GM18526 (cell line): ENCODE results near the gene SEZ6L.

Experiments used
- POLR2A ChIP-seq: IDR thresholded peaks from 3 replicates; pipeline ENCODE4 v1.6.1; 2011; ENCODE audit not compliant: insufficient read length; ENCODE audit errors: extremely low read depth

SEZ6L gene

GRCh38 chr22:26394777-26395176 is 225.5 kb downstream of the SEZ6L start:
- TF ChIP-seq POLR2A, result no peak

GRCh38 chr22:26395926-26396325 is 226.7 kb downstream of the SEZ6L start:
- no peak for TF ChIP-seq POLR2A

DNA sequence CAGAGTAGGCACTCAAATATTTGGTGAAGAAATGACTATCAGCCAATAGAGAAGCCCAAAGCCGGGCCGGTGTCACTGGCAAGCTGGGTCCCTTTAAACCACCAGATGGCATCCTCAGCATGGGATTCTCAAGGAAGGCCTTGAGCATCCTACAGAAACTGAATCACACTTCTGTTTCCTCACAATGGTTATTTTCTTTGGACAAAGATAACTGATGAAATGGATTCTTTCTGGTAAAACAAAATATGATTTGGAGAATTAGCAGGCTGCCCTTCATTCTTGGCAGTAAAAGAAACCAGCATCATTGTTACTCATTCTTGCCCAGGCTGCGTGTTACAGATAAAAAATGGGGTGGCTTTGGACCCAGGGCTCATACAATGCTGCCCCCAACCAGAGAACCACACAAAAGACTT is 229.5 kb downstream of the SEZ6L start:
- TF ChIP-seq POLR2A, result no peak

GRCh38 chr22:26399289-26399688 is 230.0 kb downstream of the SEZ6L start:
- no peak for TF ChIP-seq POLR2A

DNA sequence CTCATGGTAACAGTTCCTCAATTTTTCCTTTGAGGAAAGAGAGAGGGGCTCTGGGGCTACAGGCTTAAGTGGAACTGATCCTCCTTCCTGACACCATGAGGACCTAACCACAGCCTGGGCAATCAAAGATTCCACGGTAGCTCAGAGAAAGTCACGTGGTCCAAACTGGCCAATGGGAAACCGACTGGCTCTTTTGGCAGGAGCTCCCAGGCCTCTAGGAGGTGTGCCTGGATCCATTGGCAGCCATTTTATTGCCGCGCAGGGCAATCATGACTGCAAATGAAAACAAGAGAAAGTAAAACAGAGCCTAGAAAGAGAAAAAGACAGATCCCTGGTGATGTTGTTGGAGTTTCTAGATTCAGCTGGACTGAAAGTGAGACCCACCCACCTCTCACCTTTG is 232.5 kb downstream of the SEZ6L start:
- no peak for TF ChIP-seq POLR2A

DNA sequence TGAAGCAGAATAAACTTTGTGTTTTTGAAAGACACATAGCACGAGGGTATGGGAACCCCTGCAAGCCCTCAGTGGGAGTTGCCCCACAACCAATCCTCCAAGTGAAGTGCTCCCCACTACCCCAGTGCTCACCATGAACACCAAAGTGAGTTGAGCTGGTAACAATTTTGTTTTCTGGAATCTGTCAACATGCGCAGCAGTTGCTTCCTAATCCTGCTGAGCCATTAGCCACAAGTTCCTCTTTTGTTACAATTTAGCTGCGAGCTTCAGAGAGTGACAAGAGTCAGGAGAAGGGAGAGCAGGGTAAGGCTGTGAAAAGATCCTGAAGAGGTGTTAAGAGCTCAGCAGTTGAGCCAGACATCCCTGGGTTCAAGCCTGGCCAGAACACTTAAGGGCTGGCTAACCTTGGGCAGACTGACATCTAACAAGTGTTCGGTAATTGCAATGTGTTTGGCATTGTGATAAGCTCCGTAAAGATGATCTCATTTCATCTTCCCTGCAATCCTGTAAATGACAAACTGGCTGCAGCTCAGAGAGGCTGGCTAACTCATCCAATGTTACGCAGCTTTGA is 235.7 kb downstream of the SEZ6L start:
- no peak for TF ChIP-seq POLR2A

DNA sequence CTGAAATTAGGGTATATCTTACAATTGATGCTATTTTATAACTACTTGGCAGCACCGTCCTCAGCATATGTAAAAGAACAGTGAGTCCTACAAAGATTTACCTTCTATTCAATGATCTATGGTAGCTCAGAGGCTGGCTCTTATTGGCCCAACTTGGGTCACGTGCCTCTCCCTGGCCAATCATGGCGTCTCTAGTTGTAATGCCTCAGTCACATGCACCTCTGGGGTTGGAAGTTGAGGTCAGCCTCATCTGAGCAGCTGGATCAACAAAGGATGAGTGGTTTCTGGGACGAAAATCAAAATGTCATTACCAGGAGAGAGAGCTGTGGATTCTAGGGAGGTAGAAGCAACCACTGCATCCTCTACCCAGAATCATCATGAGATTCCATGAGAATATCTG is 236.9 kb downstream of the SEZ6L start:
- no peak for TF ChIP-seq POLR2A

DNA sequence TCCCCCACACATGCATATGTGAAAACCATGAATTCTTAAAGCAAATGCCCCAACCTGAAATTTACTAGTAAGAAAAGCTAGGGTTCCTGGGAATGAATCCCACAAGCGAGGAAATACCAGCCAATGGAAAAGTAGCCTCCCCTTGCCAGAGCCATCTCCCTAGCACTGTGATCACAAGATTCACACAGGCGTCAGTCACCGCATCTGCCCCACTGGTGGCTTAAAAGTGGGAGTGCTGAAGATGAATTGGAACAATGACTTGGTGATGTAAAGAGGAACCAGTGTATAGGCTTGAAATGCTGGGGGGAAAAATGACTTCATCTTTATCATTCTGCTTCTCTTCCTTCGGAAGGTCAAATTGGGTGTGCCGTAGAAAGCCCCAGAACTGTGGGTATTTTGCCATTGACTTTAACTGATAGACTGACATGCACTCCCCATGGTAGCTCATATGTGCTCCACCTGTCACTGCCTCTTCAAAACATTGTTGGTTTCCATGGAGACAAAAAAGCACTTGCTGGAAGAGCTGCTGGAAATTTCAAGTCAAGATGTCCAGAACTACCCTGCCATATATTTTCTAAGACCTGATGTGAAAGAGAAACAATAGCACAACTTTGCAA is 240.6 kb downstream of the SEZ6L start:
- TF ChIP-seq POLR2A, result no peak

- TF ChIP-seq POLR2A, result no peak
Measured at GRCh38 chr22:26410386-26410785, 241.1 kb downstream of the SEZ6L start.

- TF ChIP-seq POLR2A, result no peak
Measured at GRCh38 chr22:26414347-26414746, 245.1 kb downstream of the SEZ6L start.

DNA sequence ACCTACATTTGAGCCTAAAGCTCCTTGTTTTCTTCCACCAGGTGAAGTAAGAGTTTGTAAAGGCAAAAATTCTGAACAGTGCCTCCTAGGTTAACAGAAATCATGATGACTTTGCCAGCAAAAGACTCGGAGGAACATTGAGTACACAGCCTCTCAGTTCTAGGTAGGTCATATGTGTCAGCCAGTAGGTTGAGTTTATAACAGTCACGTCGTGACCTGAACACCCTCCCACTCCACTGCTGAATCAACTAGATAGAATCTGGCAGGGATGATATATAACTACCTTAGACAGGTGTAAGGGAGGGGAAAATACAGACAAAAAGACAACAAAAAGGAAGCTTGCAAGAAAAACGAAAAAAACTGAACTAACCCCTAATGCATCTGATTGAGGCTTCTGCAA is 247.0 kb downstream of the SEZ6L start:
- no peak for TF ChIP-seq POLR2A

- no peak for TF ChIP-seq POLR2A
Measured at GRCh38 chr22:26416670-26417276, 247.5 kb downstream of the SEZ6L start.

DNA sequence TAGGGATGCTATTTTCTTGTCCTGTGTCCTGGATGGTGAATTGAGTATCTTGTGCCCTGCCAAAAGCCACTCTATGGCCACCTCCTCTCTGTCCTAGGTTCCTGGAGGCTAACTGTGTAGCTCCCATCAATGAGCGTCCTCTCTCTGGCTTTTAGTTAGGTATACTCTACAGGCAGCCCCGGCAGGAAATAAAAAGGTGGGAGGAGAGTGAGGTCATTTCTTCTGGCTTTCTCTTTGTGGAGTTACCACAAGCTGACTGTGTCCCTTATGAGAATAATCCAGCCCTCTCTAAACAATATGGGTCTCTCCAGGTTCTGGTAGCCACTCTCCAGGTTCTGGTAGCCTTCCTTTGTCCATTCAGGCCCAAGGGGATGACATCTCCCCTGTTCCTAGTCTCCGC is 248.1 kb downstream of the SEZ6L start:
- no peak for TF ChIP-seq POLR2A

GRCh38 chr22:26418620-26419019 is 249.4 kb downstream of the SEZ6L start:
- no peak for TF ChIP-seq POLR2A

- TF ChIP-seq POLR2A, result no peak
Measured at GRCh38 chr22:26426924-26427323, 257.7 kb downstream of the SEZ6L start.

GRCh38 chr22:26428515-26429457 is 259.5 kb downstream of the SEZ6L start, which contains the start of gene ASPHD2:
Gene ASPHD2 (plus strand): TSS chr22:26429260. CDS start chr22:26433616, 4,356 bp downstream.
- TF ChIP-seq POLR2A, result peak; percentile 54
